HepG2 (cell line): ENCODE data around the gene PRSS27. TPM values are rescaled to one million over a fixed set of nuclear protein-coding genes. Genes with fewer than 3 reads are reported as not detected.

Experiments used
- ATAC-seq: fragments of 200-7000 bp; cut with Tn5 transposase; 3 replicates; pipeline ENCODE4 v1.9.1; 2020; ENCODE audit warnings: mild to moderate bottlenecking, moderate library complexity
- BruUV-seq: library from RNA; stranded (reverse); fragments of 400-500 nt; replicated peaks from 2 replicates; lab custom pipeline; 2021; lab: Mats Ljungman, UMichigan
- CTCF ChIA-PET: fragments of 300-600 bp; formaldehyde crosslinking; extraction: SDS; loops from one replicate; lab custom pipeline; 2021; ENCODE audit warnings: low total read pairs, inconsistent platforms, low intra/inter-chr PET ratio; lab: Yijun Ruan, JAX
- POLR2A ChIA-PET: fragments of 350-600 bp; sonication (Branson Sonifier 250); formaldehyde crosslinking; loops from one replicate; lab custom pipeline; 2020; ENCODE audit warnings: antibody characterized with exemption, inconsistent platforms; lab: Yijun Ruan, JAX
- DNase-seq: peaks from one replicate; pipeline ENCODE4 v3.0.0-alpha.2; 2015; ENCODE audit warnings: low spot score
- FAIRE-seq: peaks from 3 replicates; lab custom pipeline; 2011; peaks lifted over from hg19 to GRCh38; lab: Jason Lieb, UNC
- H2AFZ ChIP-seq: one replicate; pipeline ENCODE4 v1.6.1; 2011; ENCODE audit warnings: low read length, inconsistent platforms
- H3K27ac ChIP-seq: fragments of 300-600 bp; 3 replicates; pipeline ENCODE4 v1.8.0; 2011; ENCODE audit warnings: mixed run types, mild to moderate bottlenecking, mixed read lengths, low read length, inconsistent platforms; ENCODE audit not compliant: insufficient read depth; ENCODE audit errors: extremely low read length
- H3K27me3 ChIP-seq, 2 experiments: fragments of 200-600 bp in 1 of 2; 2 replicates in 1 of 2; 3 replicates in 1 of 2; pipeline versions ENCODE4 v1.6.0 to v1.8.0; 2011; ENCODE audit warnings: low read length in 2 of 2, mild to moderate bottlenecking in 2 of 2, moderate library complexity in 2 of 2, inconsistent platforms in 1 of 2; ENCODE audit not compliant: insufficient read depth in 2 of 2, control insufficient read depth in 1 of 2
- H3K36me3 ChIP-seq, 2 experiments: fragments of 200-600 bp in 1 of 2; replicated peaks in 1 of 2; 2 replicates in 1 of 2; 3 replicates in 1 of 2; pipeline versions ENCODE4 v1.5.1 to v1.8.0; 2011; ENCODE audit warnings: low read length in 2 of 2, inconsistent platforms in 1 of 2; ENCODE audit not compliant: insufficient read depth in 2 of 2, control insufficient read depth in 1 of 2
- H3K4me1 ChIP-seq: 2 replicates; pipeline ENCODE4 v1.5.1; 2012; ENCODE audit warnings: low read length, inconsistent platforms; ENCODE audit not compliant: insufficient read depth
- H3K4me2 ChIP-seq: 2 replicates; pipeline ENCODE4 v1.6.0; 2011; ENCODE audit warnings: low read depth, low read length, inconsistent platforms
- H3K4me3 ChIP-seq, 3 experiments: fragments of 200-600 bp in 1 of 3; sonication (generic), shearing (Covaris generic) in 1 of 3; replicated peaks in 1 of 3; 2 replicates each; pipeline ENCODE4 v1.5.1; 2011 to 2016; ENCODE audit warnings: low read length in 3 of 3, inconsistent platforms in 2 of 3, low read depth in 2 of 3, mild to moderate bottlenecking in 2 of 3, control low read depth in 1 of 3, mixed read lengths in 1 of 3; ENCODE audit not compliant: insufficient read depth in 1 of 3
- H3K79me2 ChIP-seq: one replicate; pipeline ENCODE4 v1.6.1; 2011; ENCODE audit warnings: low read length, inconsistent platforms; ENCODE audit not compliant: insufficient read depth
- H3K9ac ChIP-seq: 2 replicates; pipeline ENCODE4 v1.6.0; 2011; ENCODE audit warnings: mild to moderate bottlenecking, low read depth, low read length, inconsistent platforms; ENCODE audit not compliant: insufficient read depth
- H3K9me3 ChIP-seq: 2 replicates; pipeline ENCODE4 v1.5.1; 2012; ENCODE audit warnings: mild to moderate bottlenecking, low read length
- H4K20me1 ChIP-seq: 2 replicates; pipeline ENCODE4 v1.6.0; 2011; ENCODE audit warnings: inconsistent platforms, mild to moderate bottlenecking, low read length, moderate library complexity; ENCODE audit not compliant: insufficient read depth
- AGO2 ChIP-seq: fragments of 200-400 bp; formaldehyde crosslinking; optimal IDR thresholded peaks from 2 replicates; pipeline ENCODE3; 2017; ENCODE audit warnings: mild to moderate bottlenecking, low read depth, low read length, moderate library complexity
- AKAP8 ChIP-seq: sonication (generic); formaldehyde crosslinking; IDR thresholded peaks from 2 replicates; pipeline ENCODE4 v1.5.1; 2020; ENCODE audit warnings: mild to moderate bottlenecking, missing genetic modification reagents
- DMAP1 ChIP-seq: IDR thresholded peaks from 2 replicates; pipeline ENCODE4 v1.6.1; 2016
- SP140L ChIP-seq: sonication (generic); formaldehyde crosslinking; IDR thresholded peaks from 2 replicates; pipeline ENCODE4 v1.4.0; 2020; ENCODE audit warnings: missing genetic modification reagents, borderline replicate concordance
- ZNF326 ChIP-seq: sonication (generic); formaldehyde crosslinking; IDR thresholded peaks from 2 replicates; pipeline ENCODE4 v1.4.0; 2020; ENCODE audit warnings: missing genetic modification reagents, borderline replicate concordance
- WGBS: methylation state at CpG from one replicate; pipeline ENCODE4 v1.1.6; 2017; ENCODE audit warnings: low lambda C conversion rate; 5-methylcytosine and 5-hydroxymethylcytosine counted together
- in situ Hi-C: cut with HindIII; loops from 2 replicates; pipeline ENCODE4 v1.10.0; 2017; ENCODE audit warnings: low pct_unique_long_range_greater_than_20kb; ENCODE audit not compliant: extremely low pct_ligation_motif_present
- intact Hi-C: fragments of 100-400 bp; cut with micrococcal nuclease; formaldehyde crosslinking; loops from one replicate; pipeline ENCODE4 v1.10.0; 2022; ENCODE audit not compliant: unreplicated experiment
- polyA plus RNA-seq, 8 experiments: library from polyadenylated mRNA; depleted of rRNA in 3 of 8; stranded (reverse) in 7 of 8; unstranded in 1 of 8; fragments of >200 nt; fragmentation: Illumina TruSeq in 4 of 8; extraction: Trizol in 4 of 8; gene quantifications; 2 replicates each; pipeline versions ENCODE4 v1.2.1 to v1.2.3, GENCODE V29; 2011 to 2016; ENCODE audit warnings: low read depth in 4 of 8, missing spikeins in 1 of 8, mixed read lengths in 1 of 8; ENCODE audit not compliant: insufficient read depth in 1 of 8
- total RNA-seq, 5 experiments: library from RNA; depleted of rRNA; stranded (reverse); fragments of >200 nt; fragmentation: Illumina TruSeq; extraction: Trizol; gene quantifications; 2 replicates each; pipeline ENCODE4 v1.2.3, GENCODE V29; 2016; ENCODE audit warnings: low read depth in 1 of 5
- TF ChIP-seq, protein P1 (sequence below): sonication (generic); formaldehyde crosslinking; IDR thresholded peaks from 2 replicates; pipeline ENCODE4 v1.5.0; 2020; ENCODE audit warnings: missing genetic modification reagents

PRSS27 gene
- total and polyA plus RNA-seq, 2 of the 13 experiments (the other 11 are each of a cell fraction or from before 2014, with no cell fraction given) = 0.20 to 0.73 TPM

DNA sequence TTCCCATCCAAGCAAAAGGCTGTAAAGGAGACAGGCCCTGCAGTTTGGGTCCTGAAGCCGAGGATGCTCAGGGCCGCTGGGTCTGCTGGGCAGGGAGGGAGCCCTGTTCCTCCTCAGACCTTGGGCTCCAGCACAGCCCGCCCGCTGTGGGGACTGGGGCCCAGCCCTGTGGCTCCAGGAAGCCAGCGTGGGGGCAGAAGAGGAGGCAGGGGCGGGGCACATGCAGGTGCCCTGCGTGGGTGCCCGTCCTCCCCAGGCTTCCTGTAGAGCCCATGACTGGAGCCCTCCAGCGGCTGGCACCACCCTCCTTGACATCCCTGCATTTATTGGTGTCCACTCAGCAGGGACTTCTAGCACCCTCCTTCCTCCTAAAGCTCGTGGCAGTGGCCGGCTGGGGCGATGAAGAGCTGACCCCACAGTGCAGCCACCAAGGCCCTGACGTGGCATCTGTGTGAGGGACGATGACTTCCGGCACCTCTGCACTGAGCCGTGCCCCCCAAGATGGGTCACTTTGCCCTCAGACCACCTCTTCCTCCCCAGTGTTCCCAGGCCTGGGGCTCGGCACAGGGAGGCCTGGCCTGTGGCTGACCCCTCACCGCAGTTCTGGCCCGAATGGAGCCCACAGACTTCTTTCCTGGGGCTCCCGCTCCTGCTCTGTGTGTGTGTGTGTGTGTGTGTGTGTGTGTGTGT is 9.9 kb downstream of the PRSS27 start:
- no peak for FAIRE-seq
- TF ChIP-seq AGO2 (peak; percentile 48), AKAP8 (0 out of 2 replicates have a peak, but pooled peaks have one; percentile 4)
- TF ChIP-seq, protein P1, sequence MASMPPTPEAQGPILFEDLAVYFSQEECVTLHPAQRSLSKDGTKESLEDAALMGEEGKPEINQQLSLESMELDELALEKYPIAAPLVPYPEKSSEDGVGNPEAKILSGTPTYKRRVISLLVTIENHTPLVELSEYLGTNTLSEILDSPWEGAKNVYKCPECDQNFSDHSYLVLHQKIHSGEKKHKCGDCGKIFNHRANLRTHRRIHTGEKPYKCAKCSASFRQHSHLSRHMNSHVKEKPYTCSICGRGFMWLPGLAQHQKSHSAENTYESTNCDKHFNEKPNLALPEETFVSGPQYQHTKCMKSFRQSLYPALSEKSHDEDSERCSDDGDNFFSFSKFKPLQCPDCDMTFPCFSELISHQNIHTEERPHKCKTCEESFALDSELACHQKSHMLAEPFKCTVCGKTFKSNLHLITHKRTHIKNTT (CRISPR knock-in tag) = no peak
- TF ChIP-seq, all 625 proteins: peak for 2
- Histone ChIP-seq H3K27ac (no peak overlapping the region), H3K9ac (no peak overlapping the region), H3K4me2 (no peak overlapping the region), H4K20me1 (no peaks in the 10 kb centered on the region), H3K79me2 (no peaks in the 10 kb centered on the region), H3K36me3 (peaks cover 11 to 17% of the 10 kb centered on the region in 2 experiments; a peak in 3 of 5 replicates), H3K27me3 (peaks cover 5 to 25% of the 10 kb centered on the region in 2 experiments), H2AFZ (no peak overlapping the region), H3K4me3 (no peak overlapping the region), H3K9me3 (no peaks in the 10 kb centered on the region), H3K4me1 (no peaks in the 10 kb centered on the region)
- no peak for ATAC-seq
- intact Hi-C loops = no loop called here
- POLR2A ChIA-PET = interaction anchor here (1.1 kb wide), 1 partner anchor 28 kb away, joined by 4 read pairs; the partner anchor contains the start of gene KCTD5
- DNase-seq = no peak
- CTCF ChIA-PET = no interaction called here
- no TSS peak for BruUV-seq
- in situ Hi-C loops = no loop called here
- WGBS = 76% methylated on average over 3 of the region's 20 CpGs

DNA sequence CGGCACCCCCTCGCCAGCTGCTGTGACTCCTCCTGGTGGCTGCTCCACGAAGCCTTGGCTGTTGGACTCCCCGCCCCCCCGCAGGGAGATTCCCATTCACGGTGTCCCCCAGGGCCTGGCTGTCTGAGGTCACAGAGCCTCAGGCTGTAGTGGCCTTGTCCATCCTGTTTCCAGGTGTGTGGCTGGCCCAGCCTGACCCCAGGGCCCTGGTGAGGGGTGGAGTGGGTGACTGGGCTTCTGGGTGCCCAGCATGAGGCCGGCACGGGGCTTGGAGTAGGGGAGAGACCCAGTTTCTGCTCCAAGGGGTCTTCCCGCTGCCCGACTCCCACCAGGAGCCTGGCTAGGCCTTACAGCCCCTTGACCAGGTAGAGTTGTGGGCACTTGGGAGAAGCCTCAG is 10.4 kb downstream of the PRSS27 start:
- Histone ChIP-seq H3K4me3 (no peak overlapping the region), H3K36me3 (peaks cover 12 to 21% of the 10 kb centered on the region in 2 experiments; a peak in 3 of 5 replicates), H3K9me3 (no peaks in the 10 kb centered on the region), H3K27ac (no peak overlapping the region), H3K4me1 (no peaks in the 10 kb centered on the region), H3K27me3 (peaks cover 4 to 21% of the 10 kb centered on the region in 2 experiments), H2AFZ (no peak overlapping the region), H3K9ac (no peak overlapping the region), H3K79me2 (no peaks in the 10 kb centered on the region), H3K4me2 (no peak overlapping the region), H4K20me1 (no peaks in the 10 kb centered on the region)
- ChIA-PET CTCF (no interaction called here), POLR2A (no interaction called here)
- 100% methylated on average over 4 of the region's 10 CpGs for WGBS
- FAIRE-seq = no peak
- no peak for DNase-seq
- TF ChIP-seq SP140L = no peak
- TF ChIP-seq DMAP1 (CRISPR knock-in tag) = no peak
- TF ChIP-seq ZNF326 (CRISPR knock-in tag) = no peak
- ATAC-seq = no peak
- no TSS peak for BruUV-seq
- intact Hi-C loops (no loop called here), in situ Hi-C loops (no loop called here)
